ENCODE data around the gene PNPT1.

- TF ChIP-seq CTCF (tag by site-specific recombination; IDR thresholded peaks at IDR 0.05) (no peak), ZSCAN30 (tag by site-specific recombination; IDR thresholded peaks at IDR 0.05) (no peak), GLI2 (tag by site-specific recombination; IDR thresholded peaks at IDR 0.05; ENCODE audit: borderline replicate concordance, low read depth) (no peak), ZNF529 (tag by site-specific recombination; IDR thresholded peaks at IDR 0.05; ENCODE audit: insufficient replicate concordance) (no peak), PRDM10 (tag by site-specific recombination; IDR thresholded peaks at IDR 0.05) (no peak), YY1 (tag by site-specific recombination; IDR thresholded peaks at IDR 0.05) (no peak), ZNF16 (tag by site-specific recombination; IDR thresholded peaks at IDR 0.05; ENCODE audit: low read depth) (no peak)
Observed at GRCh38 chr2:55601849-55602248, 91.8 kb downstream of the PNPT1 start.

Measured in HEK293 (cell line).